ENCODE measurements around the gene PLPP3. TPM values are rescaled to one million over a fixed set of nuclear protein-coding genes. Genes with fewer than 3 reads are reported as not detected.

PLPP3 gene
- total RNA-seq, 1 donor from 2014 or later, result 33.5 TPM

DNA sequence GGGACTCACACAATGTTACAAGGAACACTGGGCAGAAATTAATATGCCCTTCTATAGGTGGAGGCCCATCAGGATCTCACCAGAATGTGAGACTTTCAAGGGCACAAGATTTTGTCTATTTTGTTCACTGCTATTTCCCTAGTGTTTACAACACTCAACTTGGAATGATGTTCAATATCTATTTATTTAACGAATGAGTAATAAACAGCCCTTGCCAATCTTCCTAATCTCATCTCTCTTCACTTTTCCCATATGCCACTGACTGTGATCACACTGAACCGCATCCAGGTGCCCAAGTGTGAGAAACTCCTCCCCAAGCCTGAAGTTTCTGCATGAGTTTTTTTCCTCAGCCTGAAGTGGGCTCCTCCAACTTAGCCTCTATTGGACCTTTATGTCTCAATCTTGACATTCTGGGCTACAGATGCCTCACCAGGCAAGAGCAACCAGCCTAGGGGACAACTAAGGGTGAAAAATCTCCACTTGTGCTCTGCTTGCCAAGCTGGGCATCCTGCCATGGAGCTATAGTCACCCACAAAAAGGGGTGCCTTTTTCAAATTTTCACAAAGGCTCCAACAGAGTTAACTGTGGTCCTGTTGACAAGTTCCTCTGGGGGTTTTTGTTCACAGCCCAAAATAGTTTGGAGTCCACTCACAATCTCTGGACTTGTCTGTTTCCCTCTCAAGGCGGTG lies 105.6 kb downstream of the PLPP3 start:
- no peak overlapping the region for H3K4me3 Mint-ChIP-seq (ENCODE audit: unreplicated experiment)
- H3K27ac Mint-ChIP-seq (ENCODE audit: unreplicated experiment), result no peak overlapping the region
- DNase-seq (ENCODE audit: low spot score), result no peak
- TF ChIP-seq CTCF (IDR thresholded peaks at IDR 0.05; ENCODE audit: unreplicated experiment), result no peak
- no peaks in the 10 kb centered on the region for H3K36me3 Mint-ChIP-seq (ENCODE audit: low read depth, unreplicated experiment)
- H3K27me3 Mint-ChIP-seq (ENCODE audit: unreplicated experiment), result peaks cover 2% of the 10 kb centered on the region
- H3K9me3 Mint-ChIP-seq (ENCODE audit: unreplicated experiment), result no peaks in the 10 kb centered on the region
- peaks cover 22% of the 10 kb centered on the region for H3K4me1 Mint-ChIP-seq (ENCODE audit: unreplicated experiment)

DNA sequence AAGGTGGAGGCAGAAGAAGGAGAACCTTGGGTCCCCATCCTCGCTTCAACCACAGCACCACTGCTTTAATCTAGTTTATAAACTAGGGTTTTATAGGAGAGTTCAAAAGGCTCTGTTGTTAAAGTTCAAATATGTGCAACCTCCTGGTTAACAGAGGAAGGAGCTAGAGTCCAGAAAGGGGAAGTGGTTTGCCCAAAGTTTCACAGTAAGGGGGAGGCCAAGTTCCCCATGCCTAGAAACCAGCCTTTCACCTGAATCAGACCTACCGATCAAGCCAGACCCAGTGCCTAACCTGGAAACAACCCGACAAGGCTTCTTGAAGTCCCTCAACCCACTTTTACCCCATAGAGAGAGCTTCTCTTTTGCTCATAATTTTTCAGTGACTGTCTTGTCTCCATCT lies 106.5 kb downstream of the PLPP3 start:
- Mint-ChIP-seq H3K4me3 (ENCODE audit: unreplicated experiment) (no peak overlapping the region), H3K4me1 (ENCODE audit: unreplicated experiment) (peaks cover 17% of the 10 kb centered on the region), H3K27me3 (ENCODE audit: unreplicated experiment) (peaks cover 2% of the 10 kb centered on the region), H3K9me3 (ENCODE audit: unreplicated experiment) (no peaks in the 10 kb centered on the region), H3K27ac (ENCODE audit: unreplicated experiment) (no peak overlapping the region), H3K36me3 (ENCODE audit: low read depth, unreplicated experiment) (no peaks in the 10 kb centered on the region)
- no peak for TF ChIP-seq CTCF (IDR thresholded peaks at IDR 0.05; ENCODE audit: unreplicated experiment)
- no peak for DNase-seq (ENCODE audit: low spot score)

DNA sequence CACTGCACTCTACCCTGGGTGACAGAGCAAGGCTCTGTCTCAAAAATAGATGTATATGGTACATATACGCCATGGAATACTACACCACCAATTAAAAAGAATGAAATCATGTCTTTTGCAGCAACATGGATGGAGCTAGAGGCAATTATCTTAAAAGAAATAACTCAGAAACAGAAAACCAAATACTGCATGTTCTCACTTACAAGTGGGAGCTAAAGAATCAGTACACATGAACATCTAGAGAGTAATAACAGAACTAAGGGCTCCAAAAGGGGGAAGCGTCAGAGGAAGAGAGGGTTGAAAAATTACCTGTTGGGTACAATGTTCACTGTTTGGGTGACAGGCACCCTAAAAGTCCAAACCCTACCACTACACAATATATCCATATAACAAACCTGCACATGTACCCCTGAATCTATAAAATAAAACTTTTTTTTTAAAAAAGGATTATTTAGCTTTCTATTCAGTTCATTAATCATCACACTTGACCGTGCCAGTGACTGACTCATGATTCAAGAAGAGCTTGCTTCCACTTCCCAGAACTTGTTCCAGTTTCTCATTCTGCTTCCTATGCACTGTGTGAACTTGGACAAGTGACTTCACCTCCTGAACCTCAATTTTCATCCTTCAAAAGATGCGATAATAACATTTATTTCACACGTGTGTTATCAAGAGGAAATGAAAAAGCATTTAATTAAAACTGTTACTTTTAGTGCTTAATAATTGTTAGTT lies 109.6 kb downstream of the PLPP3 start:
- TF ChIP-seq CTCF (IDR thresholded peaks at IDR 0.05; ENCODE audit: unreplicated experiment), result no peak
- no peaks in the 10 kb centered on the region for H3K9me3 Mint-ChIP-seq (ENCODE audit: unreplicated experiment)
- H3K4me3 Mint-ChIP-seq (ENCODE audit: unreplicated experiment), result no peak overlapping the region
- H3K4me1 Mint-ChIP-seq (ENCODE audit: unreplicated experiment), result peaks cover 18% of the 10 kb centered on the region
- H3K27ac Mint-ChIP-seq (ENCODE audit: unreplicated experiment), result no peak overlapping the region
- no peaks in the 10 kb centered on the region for H3K27me3 Mint-ChIP-seq (ENCODE audit: unreplicated experiment)
- DNase-seq (ENCODE audit: low spot score), result no peak
- H3K36me3 Mint-ChIP-seq (ENCODE audit: low read depth, unreplicated experiment), result no peaks in the 10 kb centered on the region

- Mint-ChIP-seq H3K4me3 (ENCODE audit: unreplicated experiment) (no peak overlapping the region), H3K27me3 (ENCODE audit: unreplicated experiment) (no peaks in the 10 kb centered on the region), H3K9me3 (ENCODE audit: unreplicated experiment) (no peaks in the 10 kb centered on the region), H3K36me3 (ENCODE audit: low read depth, unreplicated experiment) (no peaks in the 10 kb centered on the region), H3K4me1 (ENCODE audit: unreplicated experiment) (peaks cover 18% of the 10 kb centered on the region), H3K27ac (ENCODE audit: unreplicated experiment) (no peak overlapping the region)
- no peak for TF ChIP-seq CTCF (IDR thresholded peaks at IDR 0.05; ENCODE audit: unreplicated experiment)
- no peak for DNase-seq (ENCODE audit: low spot score)
Observed at GRCh38 chr1:56468518-56468917, 110.8 kb downstream of the PLPP3 start.

- no peak for TF ChIP-seq CTCF (IDR thresholded peaks at IDR 0.05; ENCODE audit: unreplicated experiment)
- Mint-ChIP-seq H3K9me3 (ENCODE audit: unreplicated experiment) (no peaks in the 10 kb centered on the region), H3K36me3 (ENCODE audit: low read depth, unreplicated experiment) (no peaks in the 10 kb centered on the region), H3K4me1 (ENCODE audit: unreplicated experiment) (peaks cover 18% of the 10 kb centered on the region), H3K27me3 (ENCODE audit: unreplicated experiment) (peaks cover 2% of the 10 kb centered on the region), H3K4me3 (ENCODE audit: unreplicated experiment) (no peak overlapping the region), H3K27ac (ENCODE audit: unreplicated experiment) (no peak overlapping the region)
- no peak for DNase-seq (ENCODE audit: low spot score)
Observed at GRCh38 chr1:56466538-56466937, 112.8 kb downstream of the PLPP3 start.

Data from endothelial cell (in vitro differentiated cells).